GM21390 (cell line): ENCODE measurements around the gene ZKSCAN1.

Source experiments
- ATAC-seq: cut with Tn5 transposase; IDR thresholded peaks from one replicate; pipeline ENCODE4 v1.9.1; 2021; ENCODE audit not compliant: unreplicated experiment

The ZKSCAN1 gene

DNA sequence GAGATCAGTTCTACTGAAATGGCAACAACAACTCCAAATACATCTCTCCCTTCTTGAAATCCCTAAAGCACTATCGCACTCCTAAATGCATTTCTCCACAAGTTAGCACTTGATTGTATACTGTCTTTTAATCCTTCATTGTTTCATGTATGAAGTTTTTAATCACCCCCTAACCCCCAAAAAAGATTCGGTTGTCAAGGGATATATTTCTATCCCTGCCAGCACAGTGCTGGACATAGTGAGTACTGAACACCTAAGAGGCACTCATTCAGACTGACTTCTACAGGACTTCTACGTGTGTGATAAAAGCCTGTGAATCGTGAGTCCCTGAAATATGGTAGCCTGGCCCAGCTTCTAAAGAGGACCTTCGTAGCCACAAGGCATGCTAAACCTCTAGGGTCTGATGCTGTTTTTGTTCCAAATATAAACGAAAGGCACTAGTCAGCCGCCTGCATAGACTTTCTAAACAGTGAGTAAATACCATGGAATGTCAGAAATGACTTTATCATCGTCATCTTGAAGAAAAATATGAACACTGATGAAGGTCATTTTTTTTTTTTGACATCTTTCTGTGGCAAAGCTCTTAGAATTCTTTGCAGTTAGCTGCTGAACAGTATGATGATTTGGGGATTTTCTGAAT lies 19.6 kb downstream of the ZKSCAN1 start:
- no peak for ATAC-seq

DNA sequence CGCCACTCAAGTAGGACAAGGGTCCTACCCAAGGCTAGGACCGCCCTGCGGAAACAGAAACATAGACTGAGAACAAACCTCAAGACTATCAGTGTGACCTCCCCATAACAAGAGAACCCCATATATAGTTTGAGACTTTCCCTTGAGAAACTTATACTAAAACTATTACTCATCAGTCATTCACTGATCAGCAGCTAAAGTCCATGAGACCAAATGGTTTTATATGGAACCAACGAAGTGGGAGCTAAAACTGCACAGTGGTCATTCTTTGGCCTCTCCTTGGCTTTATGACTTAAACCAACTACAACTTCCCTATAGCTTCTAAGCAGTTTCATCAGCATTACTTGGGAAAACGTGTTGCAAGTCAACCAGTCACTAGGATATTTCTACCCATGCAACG lies 20.5 kb downstream of the ZKSCAN1 start:
- no peak for ATAC-seq

DNA sequence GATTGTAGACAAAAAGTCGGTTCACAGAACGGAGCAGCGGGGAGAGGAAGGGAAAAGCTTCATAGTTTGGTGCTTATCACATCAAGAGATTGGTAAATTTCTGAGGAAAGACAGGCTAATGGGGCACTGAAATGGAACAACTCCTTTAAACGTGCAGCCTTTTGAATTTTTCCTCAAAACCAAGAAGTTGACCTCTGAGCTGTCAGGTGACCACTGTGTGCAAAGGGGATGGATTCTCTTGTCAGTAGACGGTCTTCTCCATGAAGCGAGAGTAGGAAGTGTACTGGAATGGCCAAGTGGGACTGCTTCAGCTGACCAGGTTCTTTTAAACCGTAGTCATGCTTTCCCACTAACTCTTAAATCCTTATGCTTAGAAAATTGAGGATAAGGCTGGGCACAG lies 22.9 kb downstream of the ZKSCAN1 start:
- ATAC-seq: no peak

DNA sequence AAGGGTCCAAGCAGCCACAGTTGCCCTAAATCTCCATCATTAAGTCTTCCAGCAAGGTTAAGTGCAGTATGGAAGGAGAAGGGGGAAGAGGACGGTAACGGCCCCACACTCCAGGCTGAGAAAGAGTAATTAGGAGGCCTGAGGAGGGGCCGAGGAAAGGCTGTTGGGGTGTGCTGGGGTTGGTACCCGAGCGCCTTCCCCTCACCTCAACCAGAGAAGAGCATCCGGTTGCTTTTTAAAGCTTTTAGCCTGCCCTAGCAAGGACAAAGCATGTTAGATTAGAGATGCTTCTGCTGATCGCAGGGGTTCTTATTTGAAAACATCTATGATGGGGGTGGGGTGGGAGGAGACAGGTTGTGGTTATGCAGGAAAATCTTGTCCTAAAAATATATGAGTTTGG lies 25.2 kb downstream of the ZKSCAN1 start:
- no peak for ATAC-seq

DNA sequence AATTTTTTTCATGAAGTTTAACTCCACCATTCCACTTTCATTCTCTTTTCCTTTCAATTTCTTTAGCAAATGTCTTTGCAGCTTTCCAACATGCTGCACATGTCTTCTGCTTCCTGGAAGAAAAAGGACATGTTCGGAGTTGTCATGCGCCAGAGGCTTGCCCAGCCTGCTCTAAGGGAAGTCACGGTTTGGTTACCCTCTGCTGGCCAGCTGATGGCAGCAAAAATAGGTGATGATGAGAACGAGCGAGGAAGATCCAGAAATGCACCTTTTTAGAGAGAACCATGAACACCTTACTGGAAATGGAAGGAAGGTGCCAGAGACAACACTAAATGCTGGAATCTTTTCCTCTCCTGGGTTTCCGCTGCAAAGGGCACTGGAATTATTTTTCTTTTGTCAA lies 29.3 kb downstream of the ZKSCAN1 start:
- ATAC-seq: no peak

DNA sequence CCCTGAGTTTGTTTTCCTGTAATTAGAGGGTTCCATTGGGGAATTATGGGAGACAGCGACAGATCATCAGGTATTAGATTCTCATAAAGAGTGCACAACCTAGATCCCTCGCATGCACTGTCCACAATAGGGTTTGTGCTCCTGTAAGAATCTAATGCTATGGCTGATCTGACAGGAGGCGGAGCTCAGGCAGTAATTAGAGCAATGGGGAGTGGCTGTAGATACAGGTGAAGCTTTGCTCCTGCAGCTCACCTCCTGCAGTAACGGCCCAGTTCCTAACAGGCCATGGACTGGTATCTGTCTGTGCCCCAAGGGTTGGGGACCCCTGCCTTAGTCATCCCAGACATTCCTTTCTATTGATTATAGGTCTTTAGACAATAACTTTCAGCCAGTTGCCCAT lies 33.3 kb downstream of the ZKSCAN1 start:
- no peak for ATAC-seq

DNA sequence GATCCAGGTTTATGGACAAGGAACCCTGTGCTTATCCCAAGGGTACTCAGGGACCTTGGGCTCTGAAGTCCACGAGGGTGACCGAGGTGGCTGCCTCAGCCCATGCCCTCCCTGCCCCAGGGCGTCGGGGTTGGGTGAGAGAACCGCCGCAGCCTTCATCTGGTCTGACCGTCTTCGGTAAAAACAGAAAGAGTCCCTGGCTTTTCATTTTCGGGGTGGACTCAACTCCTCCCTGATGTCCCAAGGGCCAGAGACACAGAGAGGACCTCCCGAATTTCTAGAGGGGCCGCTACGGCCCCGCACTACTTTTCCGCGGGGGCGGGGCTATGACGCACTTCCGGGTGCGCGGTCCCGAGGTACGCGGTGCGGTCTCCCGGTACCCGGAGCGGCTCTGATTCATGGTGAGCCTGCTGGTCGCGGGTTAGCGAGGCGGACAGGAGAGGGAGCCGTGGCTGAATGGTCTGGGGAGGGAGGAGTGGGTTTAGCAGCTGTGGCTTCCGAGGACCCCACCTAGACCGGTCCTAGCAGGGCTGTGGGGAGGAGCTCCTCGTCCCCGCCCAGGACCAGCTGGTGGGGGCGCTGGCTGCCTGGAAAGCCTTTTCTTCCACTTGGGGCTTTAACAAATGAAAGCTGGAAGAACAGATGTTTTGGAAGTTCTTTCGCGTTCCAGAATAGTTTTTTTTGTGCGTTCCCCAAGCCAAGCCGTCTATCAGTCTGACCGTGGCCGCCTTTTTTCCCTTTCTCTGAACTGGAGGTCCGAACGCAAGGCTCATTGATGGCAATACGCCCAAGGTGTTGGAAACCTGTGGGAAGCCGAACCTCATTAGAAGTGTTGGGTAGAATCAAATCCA lies 34.3 kb downstream of the ZKSCAN1 start, which contains the start of gene ZSCAN21:
Gene ZSCAN21 (plus strand): TSS at position 334 of the 851 bp plus-strand sequence. CDS start 7,233 bp downstream, outside the sequence.
- ATAC-seq: peak; percentile 82

DNA sequence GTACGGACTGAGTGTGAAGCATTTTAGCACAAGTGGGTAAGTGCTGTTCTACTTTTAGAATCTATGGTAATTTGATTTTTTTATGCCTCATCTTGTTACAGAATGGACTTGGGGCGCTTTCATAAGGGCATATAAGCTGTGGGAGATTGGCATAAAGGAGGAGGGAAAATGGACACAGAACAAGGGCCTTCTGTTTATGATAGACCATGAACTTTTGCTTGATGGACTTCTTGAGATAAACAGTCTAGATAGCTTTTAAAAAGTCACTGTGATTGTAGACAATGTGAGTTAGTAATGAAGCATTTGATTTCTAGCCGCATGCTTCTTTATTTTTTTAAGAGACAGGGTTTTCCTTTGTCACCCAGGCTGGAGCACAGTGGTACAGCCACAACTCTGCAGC lies 36.2 kb downstream of the ZKSCAN1 start:
- no peak for ATAC-seq

DNA sequence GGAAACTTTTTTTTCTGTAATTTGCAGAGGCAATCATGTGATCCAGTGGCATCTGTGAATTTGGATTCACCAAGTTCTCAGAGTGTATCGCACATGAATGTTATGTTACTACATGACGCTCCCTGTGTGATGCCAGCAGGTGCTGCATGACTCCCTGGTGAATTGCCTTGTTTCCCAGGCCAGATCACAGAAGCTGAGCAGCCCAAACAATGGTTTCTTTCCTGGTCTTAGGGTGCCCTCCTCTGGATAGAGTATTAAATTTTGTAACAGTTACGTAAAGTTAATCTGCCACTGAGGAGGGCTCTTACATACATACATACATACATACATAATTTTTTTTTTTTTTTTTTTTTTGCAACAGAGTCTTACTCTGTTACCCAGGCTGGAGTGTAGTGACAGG lies 37.8 kb downstream of the ZKSCAN1 start:
- no peak for ATAC-seq

DNA sequence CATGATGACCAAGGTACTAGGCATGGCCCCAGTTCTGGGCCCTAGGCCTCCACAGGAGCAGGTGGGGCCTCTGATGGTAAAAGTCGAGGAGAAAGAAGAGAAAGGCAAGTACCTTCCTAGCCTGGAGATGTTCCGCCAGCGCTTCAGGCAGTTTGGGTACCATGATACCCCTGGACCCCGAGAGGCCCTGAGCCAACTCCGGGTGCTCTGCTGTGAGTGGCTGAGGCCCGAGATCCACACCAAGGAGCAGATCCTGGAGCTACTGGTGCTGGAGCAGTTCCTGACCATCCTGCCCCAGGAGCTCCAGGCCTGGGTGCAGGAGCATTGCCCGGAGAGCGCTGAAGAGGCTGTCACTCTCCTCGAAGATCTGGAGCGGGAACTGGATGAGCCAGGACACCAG lies 41.6 kb downstream of the ZKSCAN1 start:
- ATAC-seq: no peak

DNA sequence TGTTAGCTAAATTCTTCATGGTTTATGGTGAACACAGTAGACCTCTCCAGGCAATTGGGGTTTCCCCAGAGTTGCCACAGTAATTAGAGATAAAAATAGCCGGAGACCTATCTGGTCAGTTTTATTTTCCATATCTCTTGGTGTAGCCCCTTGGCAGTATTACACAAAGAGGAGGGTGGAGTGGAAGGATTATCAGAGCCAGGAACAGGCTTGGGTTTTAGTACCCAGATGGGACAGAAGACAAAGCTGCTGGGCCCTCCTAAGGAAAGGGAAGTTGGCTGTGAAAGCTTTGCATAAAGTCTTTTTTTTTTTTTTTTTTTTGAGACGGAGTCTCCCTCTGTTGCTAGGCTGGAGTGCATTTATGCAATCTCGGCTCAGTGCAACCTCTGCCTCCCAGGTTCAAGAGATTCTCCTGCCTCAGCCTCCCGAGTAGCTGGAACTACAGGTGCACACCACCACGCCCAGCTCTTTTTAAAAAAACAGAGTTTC lies 43.9 kb downstream of the ZKSCAN1 start:
- ATAC-seq: no peak

DNA sequence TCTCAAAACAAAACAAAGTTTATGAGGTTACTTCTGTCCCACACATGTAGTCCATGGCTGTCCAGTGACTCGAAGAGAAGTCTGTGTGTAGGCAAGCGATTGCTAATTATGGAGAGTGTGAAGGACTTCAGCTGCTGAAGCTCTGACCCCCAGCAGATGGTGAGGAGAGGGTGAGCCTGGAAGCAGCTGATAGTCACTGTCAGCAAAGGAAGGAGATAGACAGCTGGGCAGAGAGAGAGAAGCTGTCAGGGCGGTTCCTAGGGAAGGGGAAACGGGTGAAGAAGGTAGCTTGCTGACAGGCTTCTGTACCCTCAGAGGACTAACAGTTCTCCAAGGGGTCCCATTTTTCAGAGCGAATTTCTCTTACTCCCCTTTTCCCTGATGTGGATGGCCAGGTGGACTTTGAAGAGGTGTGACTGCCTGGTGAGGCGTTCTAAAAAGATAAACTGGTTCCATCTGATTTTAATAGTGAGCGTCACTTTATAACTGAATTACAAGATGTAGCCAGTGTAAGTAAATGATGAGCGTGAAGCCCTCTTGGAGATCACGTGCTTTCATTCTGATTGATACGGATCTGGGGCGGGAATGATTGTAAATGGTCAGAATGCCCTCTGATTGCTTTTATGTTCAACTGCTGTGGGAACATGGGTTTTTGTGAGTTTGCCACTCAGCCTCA lies 46.3 kb downstream of the ZKSCAN1 start:
- ATAC-seq: no peak

DNA sequence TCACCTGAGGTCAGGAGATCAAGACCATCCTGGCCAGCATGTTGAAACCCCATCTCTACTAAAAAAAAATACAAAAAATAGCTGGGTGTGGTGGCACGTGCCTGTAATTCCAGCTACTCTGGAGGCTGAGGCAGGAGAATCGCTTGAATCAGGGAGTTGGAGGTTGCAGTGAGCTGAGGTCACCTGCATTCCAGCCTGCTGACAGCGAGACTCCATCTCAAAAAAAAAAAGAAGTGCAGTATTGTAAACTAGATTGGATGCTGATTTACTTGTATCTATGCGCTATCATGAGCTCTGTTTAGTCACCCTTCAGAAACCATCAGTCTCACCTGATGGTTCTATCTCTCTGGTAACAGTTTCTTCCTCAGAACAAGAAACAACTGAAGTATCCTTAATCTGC lies 48.0 kb downstream of the ZKSCAN1 start:
- ATAC-seq: no peak

DNA sequence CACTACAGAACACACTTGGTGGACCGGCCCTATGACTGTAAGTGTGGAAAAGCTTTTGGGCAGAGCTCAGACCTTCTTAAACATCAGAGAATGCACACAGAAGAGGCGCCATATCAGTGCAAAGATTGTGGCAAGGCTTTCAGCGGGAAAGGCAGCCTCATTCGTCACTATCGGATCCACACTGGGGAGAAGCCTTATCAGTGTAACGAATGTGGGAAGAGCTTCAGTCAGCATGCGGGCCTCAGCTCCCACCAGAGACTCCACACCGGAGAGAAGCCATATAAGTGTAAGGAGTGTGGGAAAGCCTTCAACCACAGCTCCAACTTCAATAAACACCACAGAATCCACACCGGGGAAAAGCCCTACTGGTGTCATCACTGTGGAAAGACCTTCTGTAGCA lies 48.8 kb downstream of the ZKSCAN1 start:
- ATAC-seq: no peak

DNA sequence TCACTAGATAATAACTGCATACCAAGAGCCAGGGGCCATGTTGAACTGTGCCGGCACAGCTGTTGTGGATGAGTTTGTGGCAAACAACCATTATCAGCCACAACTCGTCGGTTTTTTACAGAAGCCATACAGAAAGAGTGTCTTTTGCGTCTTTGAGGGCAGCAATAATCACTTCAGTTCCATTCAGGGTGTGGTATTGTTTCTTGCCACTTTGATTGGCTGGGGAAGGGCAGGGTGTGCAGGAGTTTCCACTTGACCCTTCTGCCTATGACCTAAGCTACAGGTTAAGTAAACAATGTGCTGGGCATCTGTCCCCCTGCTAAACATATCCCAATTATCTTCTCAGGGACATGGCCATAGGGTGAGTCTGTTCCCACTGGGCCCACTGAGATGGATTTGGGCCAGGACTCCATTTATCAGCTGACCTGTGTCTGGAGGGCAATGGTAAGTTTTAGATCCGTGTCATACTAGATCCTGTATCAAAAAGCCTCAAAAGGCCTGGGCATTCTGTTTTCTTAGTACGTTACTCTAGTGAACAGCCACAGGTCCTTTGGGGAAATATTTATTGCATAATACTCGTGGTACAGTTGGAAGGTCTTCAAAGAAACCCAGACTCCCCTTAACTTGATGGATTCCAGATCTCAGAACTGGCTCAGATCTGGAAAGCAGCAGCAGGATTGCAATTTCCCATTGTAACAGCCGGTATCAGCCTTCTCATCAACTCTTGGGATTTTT lies 50.2 kb downstream of the ZKSCAN1 start:
- ATAC-seq: no peak

DNA sequence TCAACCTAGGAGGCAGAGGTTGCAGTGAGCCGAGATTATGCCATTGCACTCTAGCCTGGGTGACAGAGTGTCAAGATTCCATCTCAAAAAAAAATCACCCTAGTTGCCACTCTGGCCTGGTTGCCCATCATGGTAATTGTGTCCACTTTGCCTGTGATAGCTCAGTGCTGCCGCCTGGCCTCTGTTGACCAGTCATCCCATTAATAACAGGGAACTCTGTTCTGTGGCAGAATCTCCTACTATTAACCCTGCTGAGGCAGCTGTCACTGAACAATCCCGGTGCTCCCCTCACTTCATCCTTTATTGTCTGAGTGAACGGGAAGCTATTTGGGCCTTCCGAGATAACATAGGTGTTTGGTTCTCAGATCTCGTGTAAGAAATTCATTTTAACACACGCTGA lies 51.6 kb downstream of the ZKSCAN1 start:
- no peak for ATAC-seq

DNA sequence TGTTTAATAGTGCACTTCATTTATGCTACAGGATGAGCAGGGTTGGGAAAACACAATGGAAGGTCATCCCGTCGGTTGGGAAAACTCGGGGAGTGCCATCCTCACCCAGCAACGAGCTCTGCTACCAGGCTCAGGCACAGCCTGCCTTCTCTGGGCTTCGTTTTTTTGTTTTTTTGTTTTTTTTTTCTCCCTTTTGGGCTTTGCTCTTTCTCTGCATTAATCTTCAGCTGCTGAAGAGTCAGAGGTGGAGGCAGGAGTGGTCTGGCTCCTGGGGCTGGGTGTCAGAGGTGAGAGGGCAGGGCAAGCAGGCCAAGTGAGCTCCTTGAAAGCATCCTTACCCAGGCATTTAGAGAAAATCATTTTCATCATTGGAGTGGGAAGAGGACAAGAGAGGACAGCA lies 54.6 kb downstream of the ZKSCAN1 start:
- ATAC-seq: no peak

DNA sequence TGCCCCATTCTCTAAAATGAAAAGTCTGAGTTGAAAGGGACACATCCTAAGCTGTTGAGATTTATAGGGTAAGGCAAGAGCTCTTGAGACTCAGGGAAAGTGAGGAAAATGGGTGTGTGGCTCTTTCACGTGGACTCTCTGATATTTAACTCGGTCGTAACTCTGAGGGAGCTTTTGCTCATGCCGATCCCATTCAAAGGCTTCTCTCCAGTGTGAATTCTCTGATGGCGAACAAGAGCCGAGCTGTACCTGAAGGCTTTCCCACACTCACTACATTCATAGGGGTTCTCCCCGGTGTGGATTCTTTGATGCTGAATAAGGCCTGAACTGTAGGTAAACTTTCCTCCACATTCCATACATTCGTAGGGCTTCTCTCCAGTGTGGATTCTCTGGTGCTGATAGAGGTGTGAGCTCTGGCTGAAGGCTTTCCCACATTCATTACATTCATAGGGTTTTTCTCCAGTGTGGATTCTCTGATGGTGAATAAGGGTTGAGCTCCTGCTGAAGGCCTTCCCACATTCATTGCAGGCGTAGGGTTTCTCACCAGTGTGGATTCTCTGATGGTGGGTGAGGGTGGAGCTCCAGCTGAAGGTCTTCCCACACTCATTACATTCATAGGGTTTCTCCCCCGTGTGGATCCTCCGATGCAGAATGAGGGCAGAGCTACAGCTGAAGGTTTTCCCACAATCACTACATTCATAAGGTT lies 55.8 kb downstream of the ZKSCAN1 start:
- ATAC-seq: no peak

DNA sequence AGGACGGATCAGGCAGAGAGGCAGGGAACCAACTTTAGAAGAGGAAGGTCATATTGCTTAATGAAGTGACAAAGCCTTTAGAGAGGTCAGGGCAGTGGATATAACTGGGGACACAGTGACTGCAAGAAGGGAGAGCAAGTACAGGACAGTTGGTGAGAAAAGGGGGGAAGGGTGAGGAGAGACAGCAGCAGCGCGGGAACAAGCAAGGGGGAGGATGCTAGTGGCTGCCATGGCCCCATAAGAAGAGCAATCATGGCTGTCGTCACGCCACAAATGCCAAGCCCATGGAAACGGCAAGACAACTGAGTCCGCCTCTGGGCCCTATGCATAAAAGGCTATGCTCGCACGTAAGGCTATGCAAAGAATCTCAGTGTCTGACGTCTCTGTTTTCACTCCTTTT lies 57.1 kb downstream of the ZKSCAN1 start:
- no peak for ATAC-seq

DNA sequence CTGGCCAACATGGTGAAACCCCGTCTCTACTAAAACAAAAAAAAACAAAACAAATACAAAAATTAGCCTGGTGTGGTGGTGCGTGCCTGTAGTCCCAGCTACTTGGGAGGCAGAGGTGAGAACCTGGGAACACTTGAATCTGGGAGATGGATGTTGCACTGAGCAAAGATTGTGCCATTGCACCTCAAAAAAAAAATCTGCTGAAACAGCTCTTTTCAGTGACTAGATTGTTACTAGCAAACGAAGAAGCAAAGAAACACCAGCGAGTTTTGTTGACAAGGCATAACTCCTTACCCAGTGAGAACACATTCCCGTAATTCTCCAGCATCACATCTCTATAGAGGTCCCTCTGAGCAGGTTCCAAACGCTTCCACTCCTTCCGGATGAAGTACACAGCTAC lies 59.4 kb downstream of the ZKSCAN1 start:
- no peak for ATAC-seq

DNA sequence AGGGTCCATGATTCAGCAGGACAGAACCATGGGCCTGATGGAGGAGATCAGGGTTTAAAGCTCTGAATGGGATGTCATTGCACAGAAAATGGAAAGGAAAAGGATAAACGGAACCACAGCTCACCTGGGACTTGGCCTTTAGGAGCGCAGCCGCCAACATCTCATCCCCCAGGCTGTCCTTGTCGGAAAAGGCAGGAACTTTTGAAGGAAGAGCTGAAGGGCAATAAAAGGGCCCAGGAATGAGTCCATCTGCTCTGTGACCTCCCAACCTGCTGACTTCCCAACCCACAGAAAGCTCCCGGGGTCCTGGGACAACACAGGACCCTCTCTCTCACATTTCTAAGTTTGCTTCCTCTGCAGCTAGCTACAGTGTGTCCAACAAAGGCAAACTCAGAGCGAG lies 60.0 kb downstream of the ZKSCAN1 start:
- ATAC-seq: no peak
